Parathyroid adenoma (tissue), 2 donors: ENCODE results near the gene LCN15.

ENCODE experiments used
- H2AFZ ChIP-seq: fragments of 300-600 bp; sonication (generic); one replicate; pipeline ENCODE4 v1.7.0; 2017; ENCODE audit warnings: antibody characterized with exemption, mild to moderate bottlenecking
- H3K27ac ChIP-seq: fragments of 300-600 bp; sonication (generic); one replicate; pipeline ENCODE4 v1.7.0; 2017
- H3K27me3 ChIP-seq: fragments of 300-600 bp; sonication (generic); one replicate; pipeline ENCODE4 v1.7.0; 2017; ENCODE audit warnings: low read length; ENCODE audit not compliant: control insufficient read depth, insufficient read depth
- H3K36me3 ChIP-seq: fragments of 300-600 bp; sonication (generic); one replicate; pipeline ENCODE4 v1.7.0; 2017; ENCODE audit warnings: low read length; ENCODE audit not compliant: control insufficient read depth, insufficient read depth
- H3K4me1 ChIP-seq: fragments of 300-600 bp; sonication (generic); one replicate; pipeline ENCODE4 v1.7.0; 2017; ENCODE audit warnings: control low read depth
- H3K4me2 ChIP-seq: fragments of 300-600 bp; sonication (generic); one replicate; pipeline ENCODE4 v1.7.0; 2017; ENCODE audit warnings: low read length
- H3K4me3 ChIP-seq: fragments of 300-600 bp; sonication (generic); one replicate; pipeline ENCODE4 v1.7.0; 2017; ENCODE audit warnings: low read depth, low read length
- H3K79me2 ChIP-seq: fragments of 300-600 bp; sonication (generic); one replicate; pipeline ENCODE4 v1.7.0; 2017; ENCODE audit warnings: control low read depth
- H3K9ac ChIP-seq: fragments of 300-600 bp; sonication (generic); one replicate; pipeline ENCODE4 v1.7.0; 2017; ENCODE audit warnings: mild to moderate bottlenecking
- H3K9me3 ChIP-seq: fragments of 300-600 bp; sonication (generic); one replicate; pipeline ENCODE4 v1.7.0; 2017; ENCODE audit warnings: low read length; ENCODE audit not compliant: control insufficient read depth
- CTCF ChIP-seq: fragments of 300-600 bp; sonication (generic); IDR thresholded peaks from one replicate; pipeline ENCODE4 v1.7.0; 2017; ENCODE audit warnings: antibody characterized with exemption, mild to moderate bottlenecking
- donor health status: primary hyperparathyroidism.

The LCN15 gene

GRCh38 chr9:136714893-136715274 is 49.4 kb downstream of the LCN15 start:
- peak overlapping the region; percentile 19 for H3K27ac ChIP-seq
- H3K4me2 ChIP-seq, result no peak overlapping the region
- H3K9ac ChIP-seq, result no peak overlapping the region
- no peak overlapping the region for H3K4me3 ChIP-seq
- H3K9me3 ChIP-seq, result no peaks in the 10 kb centered on the region
- TF ChIP-seq CTCF, result no peak
- no peaks in the 10 kb centered on the region for H3K79me2 ChIP-seq
- no peaks in the 10 kb centered on the region for H3K4me1 ChIP-seq
- no peak overlapping the region for H2AFZ ChIP-seq
- no peaks in the 10 kb centered on the region for H3K27me3 ChIP-seq
- H3K36me3 ChIP-seq, result no peaks in the 10 kb centered on the region

GRCh38 chr9:136714096-136714892 is 50.0 kb downstream of the LCN15 start:
- H3K4me2 ChIP-seq, result peak overlapping the region; percentile 87
- H2AFZ ChIP-seq, result no peak overlapping the region
- no peak overlapping the region for H3K9ac ChIP-seq
- no peak overlapping the region for H3K4me3 ChIP-seq
- no peaks in the 10 kb centered on the region for H3K79me2 ChIP-seq
- H3K27ac ChIP-seq, result peak overlapping the region; percentile 19
- no peaks in the 10 kb centered on the region for H3K9me3 ChIP-seq
- H3K36me3 ChIP-seq, result no peaks in the 10 kb centered on the region
- TF ChIP-seq CTCF, result no peak
- H3K4me1 ChIP-seq, result no peaks in the 10 kb centered on the region
- H3K27me3 ChIP-seq, result no peaks in the 10 kb centered on the region

- no peak for TF ChIP-seq CTCF
- H3K79me2 ChIP-seq, result no peaks in the 10 kb centered on the region
- H3K36me3 ChIP-seq, result no peaks in the 10 kb centered on the region
- H3K27ac ChIP-seq, result peak overlapping the region; percentile 19
- H3K4me2 ChIP-seq, result peak overlapping the region; percentile 87
- H3K4me1 ChIP-seq, result no peaks in the 10 kb centered on the region
- peak overlapping the region; percentile 71 for H3K4me3 ChIP-seq
- H3K9ac ChIP-seq, result no peak overlapping the region
- H3K9me3 ChIP-seq, result no peaks in the 10 kb centered on the region
- H2AFZ ChIP-seq, result no peak overlapping the region
- no peaks in the 10 kb centered on the region for H3K27me3 ChIP-seq
Observed at GRCh38 chr9:136713550-136713949, 50.8 kb downstream of the LCN15 start.

GRCh38 chr9:136712690-136713544 is 51.4 kb downstream of the LCN15 start:
- Histone ChIP-seq H3K36me3 (no peaks in the 10 kb centered on the region), H3K27ac (peak overlapping the region; percentile 19), H3K4me1 (no peaks in the 10 kb centered on the region), H3K4me3 (peak overlapping the region; percentile 71), H2AFZ (peak overlapping the region; percentile 69), H3K79me2 (no peaks in the 10 kb centered on the region), H3K27me3 (no peaks in the 10 kb centered on the region), H3K4me2 (peak overlapping the region; percentile 87), H3K9me3 (no peaks in the 10 kb centered on the region), H3K9ac (no peak overlapping the region)
- TF ChIP-seq CTCF, result no peak
